Stimulated activated CD8-positive, alpha-beta memory T cell treated with anti-CD3 and anti-CD28 coated beads, Interleukin-12 subunit alpha, Interleukin-12 subunit beta, amount 100 ng/mL, for 4 hours (primary cell): Measurements from ENCODE around the gene LMF1.

ENCODE experiments used
- DNase-seq: peaks from one replicate; pipeline ENCODE4 v3.0.0-alpha.2; 2020; ENCODE audit warnings: low read depth

The LMF1 gene

GRCh38 chr16:984736-985636 is 14.2 kb upstream of the LMF1 start:
- DNase-seq = no peak

GRCh38 chr16:984121-984694 is 13.4 kb upstream of the LMF1 start:
- DNase-seq = no peak

GRCh38 chr16:983044-984030 is 12.6 kb upstream of the LMF1 start:
- DNase-seq = no peak

GRCh38 chr16:982145-983043 is 11.6 kb upstream of the LMF1 start:
- no peak for DNase-seq

GRCh38 chr16:981695-982144 is 10.9 kb upstream of the LMF1 start, which contains the start of gene SOX8:
TSS of gene SOX8 (plus strand) at chr16:981770. CDS start at chr16:981923, 153 bp downstream.
- no peak for DNase-seq

- no peak for DNase-seq
These were observed 9.7 kb upstream of the LMF1 start for GRCh38 chr16:980595-980854.

- DNase-seq = no peak
These were observed 9.2 kb upstream of the LMF1 start for GRCh38 chr16:979859-980594.

- no peak for DNase-seq
These were observed 8.4 kb upstream of the LMF1 start for GRCh38 chr16:979147-979546.

- no peak for DNase-seq
These were observed 7.6 kb upstream of the LMF1 start for GRCh38 chr16:978403-978802.

- no peak for DNase-seq
These were observed 7.1 kb upstream of the LMF1 start for GRCh38 chr16:977896-978295.

- DNase-seq = no peak
These were observed 6.4 kb upstream of the LMF1 start for GRCh38 chr16:977081-977701.

- DNase-seq = no peak
These were observed 5.7 kb upstream of the LMF1 start for GRCh38 chr16:976389-976931.

GRCh38 chr16:975291-975690 is 4.5 kb upstream of the LMF1 start:
- no peak for DNase-seq

GRCh38 chr16:974611-975261 is 4.0 kb upstream of the LMF1 start:
- no peak for DNase-seq

GRCh38 chr16:974001-974601 is 3.3 kb upstream of the LMF1 start:
- DNase-seq = no peak

- DNase-seq = no peak
These were observed 2.6 kb upstream of the LMF1 start for GRCh38 chr16:973366-973765.

- DNase-seq = no peak
These were observed 1.7 kb upstream of the LMF1 start for GRCh38 chr16:972316-973002.

- DNase-seq = no peak
These were observed 1.2 kb upstream of the LMF1 start for GRCh38 chr16:971981-972315.

- DNase-seq = no peak
These were observed 760 bp upstream of the LMF1 start for GRCh38 chr16:971582-971905.
